HL-60 (cell line): Measurements from ENCODE around the gene C11orf91.

Source experiments
- POLR2AphosphoS5 ChIP-seq: IDR thresholded peaks from 2 replicates; pipeline ENCODE4 v1.6.1; 2012; ENCODE audit warnings: low read depth
- SPI1 ChIP-seq: IDR thresholded peaks from 2 replicates; pipeline ENCODE4 v1.6.1; 2012; ENCODE audit warnings: low read depth, mild to moderate bottlenecking, borderline replicate concordance
- TF ChIP-seq, protein P1 (sequence below): IDR thresholded peaks from one replicate; pipeline ENCODE4 v1.5.1; 2011; ENCODE audit warnings: low read length, control low read depth, inconsistent platforms; ENCODE audit not compliant: insufficient read depth

GRCh38 chr11:33659370-33660139 lies 41.1 kb downstream of the C11orf91 start:
- TF ChIP-seq, protein P1, sequence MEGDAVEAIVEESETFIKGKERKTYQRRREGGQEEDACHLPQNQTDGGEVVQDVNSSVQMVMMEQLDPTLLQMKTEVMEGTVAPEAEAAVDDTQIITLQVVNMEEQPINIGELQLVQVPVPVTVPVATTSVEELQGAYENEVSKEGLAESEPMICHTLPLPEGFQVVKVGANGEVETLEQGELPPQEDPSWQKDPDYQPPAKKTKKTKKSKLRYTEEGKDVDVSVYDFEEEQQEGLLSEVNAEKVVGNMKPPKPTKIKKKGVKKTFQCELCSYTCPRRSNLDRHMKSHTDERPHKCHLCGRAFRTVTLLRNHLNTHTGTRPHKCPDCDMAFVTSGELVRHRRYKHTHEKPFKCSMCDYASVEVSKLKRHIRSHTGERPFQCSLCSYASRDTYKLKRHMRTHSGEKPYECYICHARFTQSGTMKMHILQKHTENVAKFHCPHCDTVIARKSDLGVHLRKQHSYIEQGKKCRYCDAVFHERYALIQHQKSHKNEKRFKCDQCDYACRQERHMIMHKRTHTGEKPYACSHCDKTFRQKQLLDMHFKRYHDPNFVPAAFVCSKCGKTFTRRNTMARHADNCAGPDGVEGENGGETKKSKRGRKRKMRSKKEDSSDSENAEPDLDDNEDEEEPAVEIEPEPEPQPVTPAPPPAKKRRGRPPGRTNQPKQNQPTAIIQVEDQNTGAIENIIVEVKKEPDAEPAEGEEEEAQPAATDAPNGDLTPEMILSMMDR = no peak
- no peak for TF ChIP-seq SPI1
- no peak for TF ChIP-seq POLR2AphosphoS5
